Astrocyte (in vitro differentiated cells and primary cell): ENCODE measurements around the gene OPCML.

Experiments
- CTCF ChIP-seq: IDR thresholded peaks from 2 replicates; pipeline ENCODE4 v1.5.1; 2011; ENCODE audit warnings: low read depth, mild to moderate bottlenecking, inconsistent platforms, low read length, moderate library complexity; ENCODE audit not compliant: insufficient read depth
- EZH2 ChIP-seq: IDR thresholded peaks from 2 replicates; pipeline ENCODE4 v1.6.1; 2012; ENCODE audit warnings: mild to moderate bottlenecking, low read length, inconsistent platforms; ENCODE audit not compliant: insufficient read depth

GRCh38 chr11:133047771-133048115, 484.6 kb downstream of the OPCML start:
- no peak for TF ChIP-seq CTCF
- no peak for TF ChIP-seq EZH2
